ENCODE data around the gene NPTX1. TPM values are rescaled to one million over a fixed set of nuclear protein-coding genes. Genes with fewer than 3 reads are reported as not detected.

NPTX1 gene
- total and polyA plus RNA-seq, 4 donors: 0.56 to 7.5 (median 1.2) TPM

DNA sequence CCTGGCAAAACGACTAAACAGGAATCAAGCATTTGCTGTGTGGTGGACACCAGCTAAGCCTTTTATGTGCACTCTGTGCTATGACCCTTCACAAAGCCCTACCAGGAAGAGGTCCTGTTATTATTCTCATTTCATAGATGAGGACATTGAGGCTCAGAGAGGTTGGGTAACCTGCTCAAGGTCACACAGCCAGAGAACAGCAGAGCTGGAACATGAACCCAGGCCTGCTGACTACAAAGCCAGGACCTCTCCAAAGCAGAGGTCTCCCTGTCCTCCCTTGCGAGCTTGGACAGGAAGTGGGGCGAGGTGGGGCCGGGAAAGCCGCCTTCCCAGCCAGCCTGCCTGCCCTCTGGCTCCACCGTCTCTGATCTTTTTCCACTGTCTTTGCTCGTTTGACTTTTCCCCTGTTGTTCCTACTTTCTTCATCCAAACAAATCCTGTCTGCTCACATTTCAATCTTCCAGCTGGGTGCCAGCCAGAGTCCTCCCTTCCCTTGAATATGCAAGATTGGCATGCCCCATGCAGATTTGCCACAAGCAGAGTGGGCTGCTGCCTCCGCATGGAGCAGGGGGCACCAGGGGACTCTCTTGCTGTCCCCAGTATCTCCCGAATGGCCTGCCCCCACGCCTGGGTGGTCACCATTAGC is 44.5 kb upstream of the NPTX1 start:
- Histone ChIP-seq H3K36me3 (ENCODE audit: control insufficient read depth in 4 of 4, insufficient read depth in 4 of 4, low read length in 4 of 4) (no peaks in the 10 kb centered on the region), H3K27me3 (ENCODE audit: control insufficient read depth in 3 of 3, insufficient read depth in 3 of 3, low read length in 2 of 3) (peaks cover 0 to 17% (median 2%) of the 10 kb centered on the region in 3 donors), H3K27ac (ENCODE audit: low read depth in 1 of 2, low read length in 1 of 2) (no peak overlapping the region), H3K9ac (ENCODE audit: insufficient read depth in 1 of 2, low read length in 2 of 2) (no peak overlapping the region), H3K4me1 (ENCODE audit: control insufficient read depth in 5 of 5, insufficient read depth in 5 of 5, low read length in 5 of 5) (peaks cover 0 to 6% (median 0%) of the 10 kb centered on the region in 5 donors), H3K4me3 (no peak overlapping the region), H3K9me3 (ENCODE audit: control insufficient read depth in 4 of 4, insufficient read depth in 3 of 4, low read length in 3 of 4) (peaks cover 0 to 3% (median 0%) of the 10 kb centered on the region in 4 donors)
- WGBS, 2 donors: 45 to 52% methylated on average over 10 of the region's 10 CpGs
- DNase-seq (no peak), ATAC-seq (ENCODE audit: insufficient read depth, low FRiP score) (no peak)
- TF ChIP-seq, protein P1, sequence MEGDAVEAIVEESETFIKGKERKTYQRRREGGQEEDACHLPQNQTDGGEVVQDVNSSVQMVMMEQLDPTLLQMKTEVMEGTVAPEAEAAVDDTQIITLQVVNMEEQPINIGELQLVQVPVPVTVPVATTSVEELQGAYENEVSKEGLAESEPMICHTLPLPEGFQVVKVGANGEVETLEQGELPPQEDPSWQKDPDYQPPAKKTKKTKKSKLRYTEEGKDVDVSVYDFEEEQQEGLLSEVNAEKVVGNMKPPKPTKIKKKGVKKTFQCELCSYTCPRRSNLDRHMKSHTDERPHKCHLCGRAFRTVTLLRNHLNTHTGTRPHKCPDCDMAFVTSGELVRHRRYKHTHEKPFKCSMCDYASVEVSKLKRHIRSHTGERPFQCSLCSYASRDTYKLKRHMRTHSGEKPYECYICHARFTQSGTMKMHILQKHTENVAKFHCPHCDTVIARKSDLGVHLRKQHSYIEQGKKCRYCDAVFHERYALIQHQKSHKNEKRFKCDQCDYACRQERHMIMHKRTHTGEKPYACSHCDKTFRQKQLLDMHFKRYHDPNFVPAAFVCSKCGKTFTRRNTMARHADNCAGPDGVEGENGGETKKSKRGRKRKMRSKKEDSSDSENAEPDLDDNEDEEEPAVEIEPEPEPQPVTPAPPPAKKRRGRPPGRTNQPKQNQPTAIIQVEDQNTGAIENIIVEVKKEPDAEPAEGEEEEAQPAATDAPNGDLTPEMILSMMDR (IDR thresholded peaks at IDR 0.05; ENCODE audit: control extremely low read depth, extremely low read depth): no peak

DNA sequence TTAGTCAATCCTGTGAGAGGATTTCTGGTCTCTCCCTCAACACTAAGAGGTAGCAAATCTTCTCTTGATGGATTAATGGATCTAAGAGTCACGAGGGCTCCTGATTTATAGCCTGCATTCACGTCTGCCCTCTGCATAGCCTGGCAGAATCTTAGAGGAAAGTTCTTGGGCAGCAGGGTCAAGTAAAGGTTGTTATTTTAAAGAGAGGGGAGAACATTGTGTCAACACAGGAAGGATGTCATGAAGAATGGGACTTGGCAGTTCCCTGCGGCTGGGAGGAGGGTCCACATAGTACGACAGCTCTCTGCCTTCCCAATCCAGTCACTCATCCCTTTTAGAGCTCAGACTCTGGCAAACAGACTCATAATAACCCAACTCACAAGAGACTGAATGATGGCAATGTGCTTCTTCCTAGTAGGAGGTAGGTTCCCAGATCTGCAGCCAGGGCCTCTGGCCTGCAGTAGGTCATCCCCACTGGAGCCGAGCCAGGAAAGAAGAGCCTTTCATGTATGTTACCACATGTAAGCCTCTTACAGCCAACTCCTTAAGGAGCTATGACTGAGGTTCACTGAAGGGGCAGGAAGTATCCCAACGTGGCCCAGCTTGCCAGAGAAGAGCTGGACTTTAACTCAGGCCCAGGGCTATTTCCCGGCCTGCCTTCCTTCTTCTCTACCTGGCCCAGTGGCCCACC is 42.8 kb upstream of the NPTX1 start:
- Histone ChIP-seq H3K27ac (ENCODE audit: low read depth in 1 of 2, low read length in 1 of 2) (no peak overlapping the region), H3K9ac (ENCODE audit: insufficient read depth in 1 of 2, low read length in 2 of 2) (no peak overlapping the region), H3K4me3 (no peak overlapping the region), H3K4me1 (ENCODE audit: control insufficient read depth in 5 of 5, insufficient read depth in 5 of 5, low read length in 5 of 5) (peaks cover 0 to 6% (median 0%) of the 10 kb centered on the region in 5 donors), H3K36me3 (ENCODE audit: control insufficient read depth in 4 of 4, insufficient read depth in 4 of 4, low read length in 4 of 4) (no peaks in the 10 kb centered on the region), H3K27me3 (ENCODE audit: control insufficient read depth in 3 of 3, insufficient read depth in 3 of 3, low read length in 2 of 3) (peaks cover 0 to 17% (median 0%) of the 10 kb centered on the region in 3 donors), H3K9me3 (ENCODE audit: control insufficient read depth in 4 of 4, insufficient read depth in 3 of 4, low read length in 3 of 4) (peaks cover 0 to 3% (median 0%) of the 10 kb centered on the region in 4 donors)
- ATAC-seq (ENCODE audit: insufficient read depth, low FRiP score): no peak
- 35 to 41% methylated on average over 7 of the region's 7 CpGs for WGBS, 2 donors
- DNase-seq: peak in 1 of 3 donors; percentile 36
- TF ChIP-seq, protein P1 (IDR thresholded peaks at IDR 0.05; ENCODE audit: control extremely low read depth, extremely low read depth): no peak

DNA sequence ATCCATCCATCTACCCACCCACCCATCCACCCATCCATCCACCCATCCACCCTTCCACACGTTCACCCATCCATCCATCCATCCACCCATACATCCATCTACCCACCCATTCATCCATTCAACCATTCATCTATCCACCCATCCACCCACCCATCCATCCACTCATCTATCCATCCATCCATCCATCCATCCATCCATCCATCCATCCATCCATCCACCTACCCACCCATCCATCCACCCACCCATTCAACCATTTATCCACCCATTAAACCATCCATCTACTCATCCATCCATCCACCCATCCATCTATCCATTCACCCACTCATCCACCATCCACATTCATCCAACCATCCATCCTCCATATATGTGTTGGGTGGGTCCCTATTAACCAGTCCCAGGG is 42.0 kb upstream of the NPTX1 start:
- H3K9ac ChIP-seq (ENCODE audit: insufficient read depth in 1 of 2, low read length in 2 of 2): no peak overlapping the region
- TF ChIP-seq, protein P1 (IDR thresholded peaks at IDR 0.05; ENCODE audit: control extremely low read depth, extremely low read depth): no peak
- H3K27ac ChIP-seq (ENCODE audit: low read depth in 1 of 2, low read length in 1 of 2): no peak overlapping the region
- no peak for DNase-seq
- no peaks in the 10 kb centered on the region for H3K36me3 ChIP-seq (ENCODE audit: control insufficient read depth in 4 of 4, insufficient read depth in 4 of 4, low read length in 4 of 4)
- H3K4me1 ChIP-seq (ENCODE audit: control insufficient read depth in 5 of 5, insufficient read depth in 5 of 5, low read length in 5 of 5): peaks cover 0 to 6% (median 0%) of the 10 kb centered on the region in 5 donors
- 56 to 74% methylated on average over 1 of the region's 1 CpG for WGBS, 2 donors
- no peak for ATAC-seq (ENCODE audit: insufficient read depth, low FRiP score)
- no peak overlapping the region for H3K4me3 ChIP-seq
- peaks cover 0 to 16% (median 0%) of the 10 kb centered on the region in 3 donors for H3K27me3 ChIP-seq (ENCODE audit: control insufficient read depth in 3 of 3, insufficient read depth in 3 of 3, low read length in 2 of 3)
- H3K9me3 ChIP-seq (ENCODE audit: control insufficient read depth in 4 of 4, insufficient read depth in 3 of 4, low read length in 3 of 4): peaks cover 0 to 3% (median 0%) of the 10 kb centered on the region in 4 donors

Measured in lung (tissue), 12 donors.